Esophagus muscularis mucosa (tissue), 4 donors: ENCODE results near the gene CAMTA1. TPM values are rescaled to one million over a fixed set of nuclear protein-coding genes. Genes with fewer than 3 reads are reported as not detected.

Experiments
- DNase-seq: peaks from one replicate; pipeline ENCODE4 v3.0.0-alpha.2; 2017; ENCODE audit errors: extremely low spot score
- H3K27ac ChIP-seq, 4 donors: fragments of 200-600 bp; sonication (generic); replicated peaks in 1 of 4; 1 replicate in 3 of 4; 2 replicates in 1 of 4; pipeline ENCODE4 v1.5.1; 2016 to 2019; ENCODE audit warnings: mild to moderate bottlenecking in 1 of 4
- H3K27me3 ChIP-seq, 4 donors: fragments of 200-600 bp; sonication (generic); one replicate each; pipeline versions ENCODE4 v1.5.1 to v1.6.0; 2016 to 2019
- H3K36me3 ChIP-seq, 4 donors: fragments of 200-600 bp; sonication (generic); one replicate each; pipeline ENCODE4 v1.5.1; 2016 to 2019
- H3K4me1 ChIP-seq, 4 donors: fragments of 200-600 bp; sonication (generic); one replicate each; pipeline ENCODE4 v1.5.1; 2016 to 2019
- H3K4me3 ChIP-seq, 4 donors: fragments of 200-600 bp; sonication (generic); 1 replicate in 2 of 4; 2 replicates in 2 of 4; pipeline ENCODE4 v1.5.1; 2016 to 2019; ENCODE audit warnings: mild to moderate bottlenecking in 4 of 4, moderate library complexity in 1 of 4
- H3K9me3 ChIP-seq, 4 donors: fragments of 200-600 bp; sonication (generic); 1 replicate in 3 of 4; 2 replicates in 1 of 4; pipeline ENCODE4 v1.5.1; 2016 to 2019
- EP300 ChIP-seq: sonication (generic); formaldehyde crosslinking; IDR thresholded peaks from one replicate; pipeline ENCODE4 v1.6.1; 2017; ENCODE audit warnings: antibody characterized with exemption
- POLR2A ChIP-seq: fragments of 450-650 bp; IDR thresholded peaks from one replicate; pipeline ENCODE4 v1.6.1; 2017; ENCODE audit warnings: antibody characterized with exemption, moderate library complexity, mild to moderate bottlenecking, low read depth
- POLR2AphosphoS5 ChIP-seq, 2 donors: sonication (generic); formaldehyde crosslinking; IDR thresholded peaks; one replicate each; pipeline ENCODE4 v1.6.1; 2017; ENCODE audit warnings: antibody characterized with exemption in 2 of 2
- WGBS: methylation state at CpG from one replicate; pipeline ENCODE4 v1.1.5; 2018; 5-methylcytosine and 5-hydroxymethylcytosine counted together
- intact Hi-C: fragments of 100-400 bp; cut with DNase I; formaldehyde crosslinking; loops from one replicate; pipeline ENCODE4 v1.15.1; 2023
- total RNA-seq, 4 donors: library from RNA; depleted of rRNA; stranded (reverse); fragments of >200 nt; gene quantifications; one replicate each; pipeline versions ENCODE4 v1.1.0 to v1.2.1, GENCODE V29; 2016
- TF ChIP-seq, protein P1 (sequence below), 3 experiments: fragments of 200-600 bp in 2 of 3; fragments of 450-650 bp in 1 of 3; sonication (generic) in 2 of 3; IDR thresholded peaks; one replicate each; pipeline ENCODE4 v1.5.1; 2017 to 2019; ENCODE audit warnings: antibody characterized with exemption in 3 of 3, mild to moderate bottlenecking in 2 of 3, moderate library complexity in 1 of 3

CAMTA1 gene
- total RNA-seq, 4 donors from 2014 or later = 109 to 226 (median 139) TPM

DNA sequence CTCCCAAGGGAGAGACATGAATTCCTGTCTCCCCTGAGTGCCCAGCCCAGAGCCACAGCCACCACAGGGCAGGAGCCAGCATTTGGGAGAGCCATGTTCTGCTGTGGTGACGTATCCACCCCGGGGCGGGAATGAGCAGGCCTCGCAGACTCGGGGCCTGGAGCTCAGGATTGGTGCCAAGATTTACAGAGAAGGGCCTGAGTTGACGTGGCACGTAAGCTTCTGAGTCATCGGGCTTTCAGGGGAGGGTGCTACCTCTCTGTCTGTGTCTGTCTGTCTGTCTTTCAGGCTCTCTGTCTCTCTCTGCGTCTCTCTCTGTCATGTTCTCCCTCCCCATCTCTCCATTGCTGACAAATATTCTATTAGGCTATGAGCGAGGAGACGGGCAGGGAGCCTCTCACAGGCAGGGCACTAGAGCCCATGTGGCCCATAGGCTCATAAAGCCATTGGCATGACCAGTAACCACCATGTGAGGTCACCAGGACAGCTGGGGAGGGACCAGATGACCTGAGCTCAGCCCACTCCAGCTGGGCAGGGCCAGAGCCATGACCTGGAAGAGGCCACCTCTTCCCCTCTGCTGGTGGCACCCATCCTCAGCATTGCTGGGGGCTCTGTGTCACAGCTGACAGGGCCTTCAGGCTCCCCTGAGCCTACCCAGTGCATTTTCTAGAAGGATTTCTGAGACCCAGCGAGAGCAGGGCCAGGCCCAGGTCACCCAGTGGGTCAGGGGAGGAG, 685.8 kb downstream of the CAMTA1 start:
- peak; percentile 93 for DNase-seq
- H3K9me3 ChIP-seq = no peaks in the 10 kb centered on the region
- intact Hi-C loops = no loop called here
- peaks cover 23 to 39% (median 37%) of the 10 kb centered on the region in 4 donors for H3K4me1 ChIP-seq
- H3K36me3 ChIP-seq = no peaks in the 10 kb centered on the region
- H3K27me3 ChIP-seq = no peaks in the 10 kb centered on the region
- TF ChIP-seq POLR2AphosphoS5 (IDR thresholded peaks at IDR 0.05) (peak; percentile 42 to 65), POLR2A (no peak), EP300 (no peak)
- TF ChIP-seq, protein P1, sequence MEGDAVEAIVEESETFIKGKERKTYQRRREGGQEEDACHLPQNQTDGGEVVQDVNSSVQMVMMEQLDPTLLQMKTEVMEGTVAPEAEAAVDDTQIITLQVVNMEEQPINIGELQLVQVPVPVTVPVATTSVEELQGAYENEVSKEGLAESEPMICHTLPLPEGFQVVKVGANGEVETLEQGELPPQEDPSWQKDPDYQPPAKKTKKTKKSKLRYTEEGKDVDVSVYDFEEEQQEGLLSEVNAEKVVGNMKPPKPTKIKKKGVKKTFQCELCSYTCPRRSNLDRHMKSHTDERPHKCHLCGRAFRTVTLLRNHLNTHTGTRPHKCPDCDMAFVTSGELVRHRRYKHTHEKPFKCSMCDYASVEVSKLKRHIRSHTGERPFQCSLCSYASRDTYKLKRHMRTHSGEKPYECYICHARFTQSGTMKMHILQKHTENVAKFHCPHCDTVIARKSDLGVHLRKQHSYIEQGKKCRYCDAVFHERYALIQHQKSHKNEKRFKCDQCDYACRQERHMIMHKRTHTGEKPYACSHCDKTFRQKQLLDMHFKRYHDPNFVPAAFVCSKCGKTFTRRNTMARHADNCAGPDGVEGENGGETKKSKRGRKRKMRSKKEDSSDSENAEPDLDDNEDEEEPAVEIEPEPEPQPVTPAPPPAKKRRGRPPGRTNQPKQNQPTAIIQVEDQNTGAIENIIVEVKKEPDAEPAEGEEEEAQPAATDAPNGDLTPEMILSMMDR (IDR thresholded peaks at IDR 0.05) = no peak
- WGBS = 59% methylated on average over 3 of the region's 12 CpGs
- H3K4me3 ChIP-seq = no peak overlapping the region
- peak overlapping the region; percentile 60 to 72 (median 68) for H3K27ac ChIP-seq

DNA sequence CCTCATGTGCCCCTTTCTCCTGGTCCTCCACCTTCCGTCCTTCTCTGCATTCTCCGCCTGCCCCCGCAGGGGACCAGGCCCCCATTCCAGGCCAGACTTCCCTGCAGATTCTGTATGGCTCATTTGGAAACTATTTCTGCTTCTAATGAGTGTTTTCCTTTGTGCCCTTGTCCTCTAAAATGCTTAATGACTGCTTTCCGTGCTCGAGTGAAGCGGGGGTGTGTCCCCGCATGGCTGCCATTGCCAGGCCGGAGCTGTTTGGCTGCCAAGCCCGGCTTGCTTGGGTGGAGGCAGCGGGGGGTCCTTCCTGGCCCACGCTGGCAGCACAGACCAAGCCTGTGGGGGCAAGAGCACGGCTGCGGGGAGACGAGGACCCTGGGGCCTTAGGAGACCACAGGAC, 686.6 kb downstream of the CAMTA1 start:
- intact Hi-C loops = no loop called here
- Histone ChIP-seq H3K36me3 (no peaks in the 10 kb centered on the region), H3K27me3 (no peaks in the 10 kb centered on the region), H3K4me3 (no peak overlapping the region), H3K27ac (peak overlapping the region; percentile 60 to 72 (median 68)), H3K4me1 (peaks cover 23 to 39% (median 39%) of the 10 kb centered on the region in 4 donors), H3K9me3 (no peaks in the 10 kb centered on the region)
- DNase-seq = no peak
- WGBS = 75% methylated on average over 14 of the region's 14 CpGs
- TF ChIP-seq POLR2AphosphoS5 (IDR thresholded peaks at IDR 0.05) (no peak), EP300 (no peak), POLR2A (no peak)
- TF ChIP-seq, protein P1 (IDR thresholded peaks at IDR 0.05) = no peak

DNA sequence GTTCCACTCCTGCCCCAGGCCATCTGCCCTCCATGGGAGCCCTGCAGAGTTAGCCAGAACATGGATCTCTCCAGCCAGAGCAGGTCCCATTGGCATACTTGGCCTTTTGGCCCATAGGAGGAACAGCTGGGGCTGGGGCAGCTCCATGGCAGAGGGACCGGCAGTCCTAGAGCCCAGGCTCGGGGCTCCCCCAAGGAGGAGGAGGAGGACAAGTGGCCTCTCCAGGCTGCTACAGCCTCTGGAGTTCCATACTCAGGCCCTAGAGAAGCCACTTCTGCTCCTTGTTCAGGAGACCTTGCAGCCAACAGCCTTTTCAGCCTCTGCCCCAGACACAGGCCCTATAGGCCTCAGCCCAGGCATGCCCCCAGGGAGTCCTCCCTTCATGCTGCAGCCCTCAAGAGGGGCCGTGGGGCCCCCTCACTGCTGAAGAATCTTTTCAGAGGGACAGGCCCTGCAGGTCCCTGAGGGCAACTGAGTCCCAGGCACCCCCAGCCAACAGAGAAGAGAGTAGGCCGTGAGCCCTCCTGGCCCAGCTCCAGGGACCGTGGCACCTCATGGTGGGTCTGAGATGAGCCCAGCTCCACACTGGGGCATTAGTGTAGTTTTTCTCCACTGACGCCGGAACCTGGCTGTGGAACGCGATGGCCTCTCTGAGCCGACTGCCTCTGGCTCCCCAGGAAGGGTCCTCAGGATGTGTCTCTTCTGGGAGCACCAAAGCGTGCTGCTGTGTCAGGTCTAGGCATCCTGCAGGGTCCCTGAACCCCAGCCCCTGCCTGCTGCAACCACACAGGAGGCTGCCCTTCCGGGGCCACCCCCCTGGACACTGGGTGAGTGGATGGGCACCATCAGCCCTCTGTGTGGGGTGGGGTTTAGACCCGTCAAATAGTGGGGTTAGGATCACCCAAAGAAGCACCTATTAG, 688.2 kb downstream of the CAMTA1 start:
- Histone ChIP-seq H3K4me3 (no peak overlapping the region), H3K4me1 (peaks cover 23 to 56% (median 47%) of the 10 kb centered on the region in 4 donors), H3K27ac (no peak overlapping the region), H3K36me3 (no peaks in the 10 kb centered on the region), H3K9me3 (no peaks in the 10 kb centered on the region), H3K27me3 (no peaks in the 10 kb centered on the region)
- intact Hi-C loops = no loop called here
- TF ChIP-seq POLR2A (no peak), EP300 (no peak), POLR2AphosphoS5 (IDR thresholded peaks at IDR 0.05) (no peak)
- TF ChIP-seq, protein P1 (IDR thresholded peaks at IDR 0.05) = no peak
- DNase-seq = no peak
- 96% methylated on average over 10 of the region's 13 CpGs for WGBS

DNA sequence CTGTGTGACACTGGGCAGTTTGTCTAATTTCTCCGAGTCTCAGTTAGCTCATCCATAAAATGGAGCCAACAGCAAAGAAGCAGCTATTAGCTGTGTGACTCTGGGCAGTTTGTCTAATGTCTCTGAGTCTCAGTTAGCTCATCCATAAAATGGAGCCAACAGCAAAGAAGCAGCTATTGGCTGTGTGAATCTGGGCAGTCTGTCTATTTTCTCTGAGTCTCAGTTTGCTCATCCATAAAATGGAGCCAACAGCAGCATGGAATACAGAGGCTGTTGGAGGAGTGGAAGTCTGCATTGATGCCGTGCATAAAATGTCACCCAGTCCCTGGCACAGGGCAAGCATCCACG, 688.9 kb downstream of the CAMTA1 start:
- Histone ChIP-seq H3K9me3 (no peaks in the 10 kb centered on the region), H3K36me3 (no peaks in the 10 kb centered on the region), H3K4me3 (no peak overlapping the region), H3K4me1 (peaks cover 23 to 61% (median 51%) of the 10 kb centered on the region in 4 donors), H3K27ac (no peak overlapping the region), H3K27me3 (no peaks in the 10 kb centered on the region)
- 93% methylated on average over 3 of the region's 3 CpGs for WGBS
- intact Hi-C loops = no loop called here
- TF ChIP-seq EP300 = no peak
- no peak for TF ChIP-seq POLR2A
- TF ChIP-seq, protein P1 (IDR thresholded peaks at IDR 0.05) = no peak
- TF ChIP-seq POLR2AphosphoS5 (IDR thresholded peaks at IDR 0.05) = no peak
- no peak for DNase-seq
